ENCODE results near the gene ANKRD60.

ANKRD60 gene

GRCh38 chr20:58216334-58216733, 12.1 kb downstream of the ANKRD60 start:
- no peak overlapping the region for H3K4me3 ChIP-seq (ENCODE audit: low read length)
- peaks cover 4% of the 10 kb centered on the region for H3K4me1 ChIP-seq (ENCODE audit: control insufficient read depth, insufficient read depth, low read length)
- H3K36me3 ChIP-seq (ENCODE audit: control insufficient read depth, insufficient read depth, low read length, severe bottlenecking): no peaks in the 10 kb centered on the region
- no peak overlapping the region for H3K9ac ChIP-seq (ENCODE audit: low read length)
- H3K9me3 ChIP-seq (ENCODE audit: control insufficient read depth, low read length): peaks cover 13% of the 10 kb centered on the region
- peaks cover 65% of the 10 kb centered on the region for H3K27me3 ChIP-seq (replicated peaks; ENCODE audit: control insufficient read depth, insufficient read depth, low read length)
- no peak for DNase-seq (ENCODE audit: low read depth)

GRCh38 chr20:58215116-58215515, 13.3 kb downstream of the ANKRD60 start:
- peaks cover 4% of the 10 kb centered on the region for H3K4me1 ChIP-seq (ENCODE audit: control insufficient read depth, insufficient read depth, low read length)
- no peak for DNase-seq (ENCODE audit: low read depth)
- no peak overlapping the region for H3K4me3 ChIP-seq (ENCODE audit: low read length)
- no peak overlapping the region for H3K9ac ChIP-seq (ENCODE audit: low read length)
- no peaks in the 10 kb centered on the region for H3K36me3 ChIP-seq (ENCODE audit: control insufficient read depth, insufficient read depth, low read length, severe bottlenecking)
- H3K27me3 ChIP-seq (replicated peaks; ENCODE audit: control insufficient read depth, insufficient read depth, low read length): peaks cover 62% of the 10 kb centered on the region
- H3K9me3 ChIP-seq (ENCODE audit: control insufficient read depth, low read length): peaks cover 15% of the 10 kb centered on the region

GRCh38 chr20:58214310-58214709, 14.1 kb downstream of the ANKRD60 start:
- Histone ChIP-seq H3K36me3 (ENCODE audit: control insufficient read depth, insufficient read depth, low read length, severe bottlenecking) (no peaks in the 10 kb centered on the region), H3K9me3 (ENCODE audit: control insufficient read depth, low read length) (peaks cover 14% of the 10 kb centered on the region), H3K4me1 (ENCODE audit: control insufficient read depth, insufficient read depth, low read length) (peaks cover 4% of the 10 kb centered on the region), H3K4me3 (ENCODE audit: low read length) (no peak overlapping the region), H3K27me3 (replicated peaks; ENCODE audit: control insufficient read depth, insufficient read depth, low read length) (peaks cover 59% of the 10 kb centered on the region), H3K9ac (ENCODE audit: low read length) (no peak overlapping the region)
- DNase-seq (ENCODE audit: low read depth): no peak

- DNase-seq (ENCODE audit: low read depth): no peak
- peaks cover 4% of the 10 kb centered on the region for H3K4me1 ChIP-seq (ENCODE audit: control insufficient read depth, insufficient read depth, low read length)
- no peak overlapping the region for H3K9ac ChIP-seq (ENCODE audit: low read length)
- no peaks in the 10 kb centered on the region for H3K36me3 ChIP-seq (ENCODE audit: control insufficient read depth, insufficient read depth, low read length, severe bottlenecking)
- H3K27me3 ChIP-seq (replicated peaks; ENCODE audit: control insufficient read depth, insufficient read depth, low read length): peaks cover 54% of the 10 kb centered on the region
- peaks cover 8% of the 10 kb centered on the region for H3K9me3 ChIP-seq (ENCODE audit: control insufficient read depth, low read length)
- no peak overlapping the region for H3K4me3 ChIP-seq (ENCODE audit: low read length)
These were observed 14.7 kb downstream of the ANKRD60 start for GRCh38 chr20:58213716-58214115.

- H3K9me3 ChIP-seq (ENCODE audit: control insufficient read depth, low read length): peaks cover 3% of the 10 kb centered on the region
- DNase-seq (ENCODE audit: low read depth): peak; percentile 49
- peaks cover 50% of the 10 kb centered on the region for H3K27me3 ChIP-seq (replicated peaks; ENCODE audit: control insufficient read depth, insufficient read depth, low read length)
- no peak overlapping the region for H3K9ac ChIP-seq (ENCODE audit: low read length)
- H3K36me3 ChIP-seq (ENCODE audit: control insufficient read depth, insufficient read depth, low read length, severe bottlenecking): no peaks in the 10 kb centered on the region
- peaks cover 4% of the 10 kb centered on the region for H3K4me1 ChIP-seq (ENCODE audit: control insufficient read depth, insufficient read depth, low read length)
- no peak overlapping the region for H3K4me3 ChIP-seq (ENCODE audit: low read length)
These were observed 15.3 kb downstream of the ANKRD60 start for GRCh38 chr20:58213121-58213520.

- peaks cover 3% of the 10 kb centered on the region for H3K9me3 ChIP-seq (ENCODE audit: control insufficient read depth, low read length)
- peaks cover 4% of the 10 kb centered on the region for H3K4me1 ChIP-seq (ENCODE audit: control insufficient read depth, insufficient read depth, low read length)
- H3K9ac ChIP-seq (ENCODE audit: low read length): no peak overlapping the region
- H3K36me3 ChIP-seq (ENCODE audit: control insufficient read depth, insufficient read depth, low read length, severe bottlenecking): no peaks in the 10 kb centered on the region
- no peak overlapping the region for H3K4me3 ChIP-seq (ENCODE audit: low read length)
- DNase-seq (ENCODE audit: low read depth): no peak
- peaks cover 45% of the 10 kb centered on the region for H3K27me3 ChIP-seq (replicated peaks; ENCODE audit: control insufficient read depth, insufficient read depth, low read length)
These were observed 15.8 kb downstream of the ANKRD60 start for GRCh38 chr20:58212636-58213035.

- DNase-seq (ENCODE audit: low read depth): no peak
- peaks cover 40% of the 10 kb centered on the region for H3K27me3 ChIP-seq (replicated peaks; ENCODE audit: control insufficient read depth, insufficient read depth, low read length)
These were observed 18.1 kb downstream of the ANKRD60 start for GRCh38 chr20:58210398-58210747.

GRCh38 chr20:58209652-58210397, 18.6 kb downstream of the ANKRD60 start:
- H3K36me3 ChIP-seq (ENCODE audit: control insufficient read depth, insufficient read depth, low read length, severe bottlenecking): no peaks in the 10 kb centered on the region
- DNase-seq (ENCODE audit: low read depth): peak; percentile 92
- no peak overlapping the region for H3K9ac ChIP-seq (ENCODE audit: low read length)
- peaks cover 3% of the 10 kb centered on the region for H3K9me3 ChIP-seq (ENCODE audit: control insufficient read depth, low read length)
- peaks cover 38% of the 10 kb centered on the region for H3K27me3 ChIP-seq (replicated peaks; ENCODE audit: control insufficient read depth, insufficient read depth, low read length)
- H3K4me3 ChIP-seq (ENCODE audit: low read length): no peak overlapping the region
- H3K4me1 ChIP-seq (ENCODE audit: control insufficient read depth, insufficient read depth, low read length): no peaks in the 10 kb centered on the region

More at GRCh38 chr20:58210398-58210747, 18.1 kb downstream of the ANKRD60 start:
- Histone ChIP-seq H3K4me3 (ENCODE audit: low read length) (no peak overlapping the region), H3K9me3 (ENCODE audit: control insufficient read depth, low read length) (peaks cover 3% of the 10 kb centered on the region), H3K4me1 (ENCODE audit: control insufficient read depth, insufficient read depth, low read length) (no peaks in the 10 kb centered on the region), H3K36me3 (ENCODE audit: control insufficient read depth, insufficient read depth, low read length, severe bottlenecking) (no peaks in the 10 kb centered on the region), H3K9ac (ENCODE audit: low read length) (no peak overlapping the region)

GRCh38 chr20:58208944-58209343, 19.5 kb downstream of the ANKRD60 start:
- Histone ChIP-seq H3K4me3 (ENCODE audit: low read length) (no peak overlapping the region), H3K4me1 (ENCODE audit: control insufficient read depth, insufficient read depth, low read length) (no peaks in the 10 kb centered on the region), H3K9ac (ENCODE audit: low read length) (no peak overlapping the region), H3K27me3 (replicated peaks; ENCODE audit: control insufficient read depth, insufficient read depth, low read length) (peaks cover 38% of the 10 kb centered on the region), H3K9me3 (ENCODE audit: control insufficient read depth, low read length) (peaks cover 3% of the 10 kb centered on the region), H3K36me3 (ENCODE audit: control insufficient read depth, insufficient read depth, low read length, severe bottlenecking) (no peaks in the 10 kb centered on the region)
- DNase-seq (ENCODE audit: low read depth): no peak

GRCh38 chr20:58205850-58206249, 22.6 kb downstream of the ANKRD60 start:
- H3K4me1 ChIP-seq (ENCODE audit: control insufficient read depth, insufficient read depth, low read length): no peaks in the 10 kb centered on the region
- H3K36me3 ChIP-seq (ENCODE audit: control insufficient read depth, insufficient read depth, low read length, severe bottlenecking): no peaks in the 10 kb centered on the region
- H3K9me3 ChIP-seq (ENCODE audit: control insufficient read depth, low read length): no peaks in the 10 kb centered on the region
- peaks cover 22% of the 10 kb centered on the region for H3K27me3 ChIP-seq (replicated peaks; ENCODE audit: control insufficient read depth, insufficient read depth, low read length)
- DNase-seq (ENCODE audit: low read depth): no peak
- no peak overlapping the region for H3K9ac ChIP-seq (ENCODE audit: low read length)
- no peak overlapping the region for H3K4me3 ChIP-seq (ENCODE audit: low read length)

- no peak overlapping the region for H3K4me3 ChIP-seq (ENCODE audit: low read length)
- H3K4me1 ChIP-seq (ENCODE audit: control insufficient read depth, insufficient read depth, low read length): no peaks in the 10 kb centered on the region
- DNase-seq (ENCODE audit: low read depth): no peak
- no peak overlapping the region for H3K9ac ChIP-seq (ENCODE audit: low read length)
- H3K9me3 ChIP-seq (ENCODE audit: control insufficient read depth, low read length): no peaks in the 10 kb centered on the region
- peaks cover 24% of the 10 kb centered on the region for H3K27me3 ChIP-seq (replicated peaks; ENCODE audit: control insufficient read depth, insufficient read depth, low read length)
- no peaks in the 10 kb centered on the region for H3K36me3 ChIP-seq (ENCODE audit: control insufficient read depth, insufficient read depth, low read length, severe bottlenecking)
These were observed 26.4 kb downstream of the ANKRD60 start for GRCh38 chr20:58202044-58202443.

- Histone ChIP-seq H3K4me3 (ENCODE audit: low read length) (no peak overlapping the region), H3K4me1 (ENCODE audit: control insufficient read depth, insufficient read depth, low read length) (no peaks in the 10 kb centered on the region), H3K27me3 (replicated peaks; ENCODE audit: control insufficient read depth, insufficient read depth, low read length) (peaks cover 24% of the 10 kb centered on the region), H3K36me3 (ENCODE audit: control insufficient read depth, insufficient read depth, low read length, severe bottlenecking) (no peaks in the 10 kb centered on the region), H3K9ac (ENCODE audit: low read length) (no peak overlapping the region), H3K9me3 (ENCODE audit: control insufficient read depth, low read length) (no peaks in the 10 kb centered on the region)
- no peak for DNase-seq (ENCODE audit: low read depth)
These were observed 26.8 kb downstream of the ANKRD60 start for GRCh38 chr20:58201616-58202015.
